ENCODE measurements around the gene HOXA11.

HOXA11 gene

GRCh38 chr7:27205325-27206280 lies 20.6 kb upstream of the HOXA11 start:
- no peak for DNase-seq

- DNase-seq, result no peak
These were observed 19.9 kb upstream of the HOXA11 start for GRCh38 chr7:27204851-27205322.

GRCh38 chr7:27203964-27204594 lies 19.0 kb upstream of the HOXA11 start:
- no peak for DNase-seq

- no peak for DNase-seq
These were observed 18.4 kb upstream of the HOXA11 start for GRCh38 chr7:27203365-27203953.

GRCh38 chr7:27202862-27203134 lies 17.8 kb upstream of the HOXA11 start:
- DNase-seq, result no peak

GRCh38 chr7:27202018-27202861 lies 17.2 kb upstream of the HOXA11 start:
- no peak for DNase-seq

GRCh38 chr7:27201580-27202017 lies 16.6 kb upstream of the HOXA11 start:
- DNase-seq, result no peak

- no peak for DNase-seq
These were observed 15.9 kb upstream of the HOXA11 start for GRCh38 chr7:27200761-27201579.

GRCh38 chr7:27199849-27200760 lies 15.1 kb upstream of the HOXA11 start, which contains the start of gene HOXA13:
TSS of gene HOXA13 (minus strand) at chr7:27200091. CDS start at chr7:27200077, 14 bp downstream.
- no peak for DNase-seq

- no peak for DNase-seq
These were observed 14.1 kb upstream of the HOXA11 start for GRCh38 chr7:27198871-27199801.

GRCh38 chr7:27198138-27198841 lies 13.3 kb upstream of the HOXA11 start:
- no peak for DNase-seq

GRCh38 chr7:27197137-27198042 lies 12.4 kb upstream of the HOXA11 start:
- DNase-seq, result no peak

GRCh38 chr7:27196287-27196767 lies 11.3 kb upstream of the HOXA11 start:
- DNase-seq, result peak; percentile 78

- no peak for DNase-seq
These were observed 9.8 kb upstream of the HOXA11 start for GRCh38 chr7:27194686-27195379.

- DNase-seq, result no peak
These were observed 8.9 kb upstream of the HOXA11 start for GRCh38 chr7:27194002-27194352.

- DNase-seq, result no peak
These were observed 8.4 kb upstream of the HOXA11 start for GRCh38 chr7:27193335-27194001.

Data from stimulated activated naive CD4-positive, alpha-beta T cell treated with Interleukin-2 at 50 U/mL for 16 hours (primary cell).